Osteoblast (primary cell): ENCODE data around the gene KL. TPM values are rescaled to one million over a fixed set of nuclear protein-coding genes. Genes with fewer than 3 reads are reported as not detected.

Source experiments
- DNase-seq: peaks from one replicate; pipeline ENCODE4 v3.0.0; 2011; ENCODE audit warnings: low spot score, mixed read lengths; ENCODE audit not compliant: insufficient read length; ENCODE audit errors: missing footprints
- H2AFZ ChIP-seq: 2 replicates; pipeline ENCODE4 v1.6.0; 2011; ENCODE audit warnings: mild to moderate bottlenecking, low read length
- H3K27ac ChIP-seq: 2 replicates; pipeline ENCODE4 v1.5.1; 2011; ENCODE audit warnings: mild to moderate bottlenecking, low read depth, low read length, moderate library complexity
- H3K27me3 ChIP-seq: 2 replicates; pipeline ENCODE4 v1.6.0; 2012; ENCODE audit warnings: mild to moderate bottlenecking, control low read depth, inconsistent platforms, low read length, moderate library complexity; ENCODE audit not compliant: insufficient read depth
- H3K36me3 ChIP-seq: 2 replicates; pipeline ENCODE4 v1.5.1; 2011; ENCODE audit warnings: mild to moderate bottlenecking, low read length, control low read depth, moderate library complexity; ENCODE audit not compliant: insufficient read depth
- H3K4me1 ChIP-seq: 2 replicates; pipeline ENCODE4 v1.5.1; 2011; ENCODE audit warnings: mild to moderate bottlenecking, low read length, control low read depth, moderate library complexity; ENCODE audit not compliant: insufficient read depth
- H3K4me2 ChIP-seq: 2 replicates; pipeline ENCODE4 v1.6.0; 2011; ENCODE audit warnings: mild to moderate bottlenecking, low read length; ENCODE audit not compliant: insufficient read depth
- H3K4me3 ChIP-seq: fragments of 200-600 bp; sonication (generic); 3 replicates; pipeline ENCODE4 v1.5.1; 2012; ENCODE audit warnings: mild to moderate bottlenecking, low read length, inconsistent platforms; ENCODE audit not compliant: insufficient read depth
- H3K79me2 ChIP-seq: 2 replicates; pipeline ENCODE4 v1.6.0; 2012; ENCODE audit warnings: mild to moderate bottlenecking, low read length, control low read depth, inconsistent platforms; ENCODE audit not compliant: insufficient read depth
- H3K9me3 ChIP-seq: 2 replicates; pipeline ENCODE4 v1.5.1; 2011; ENCODE audit warnings: low read depth, low read length, control low read depth
- H4K20me1 ChIP-seq: 2 replicates; pipeline ENCODE4 v1.6.0; 2012; ENCODE audit warnings: mild to moderate bottlenecking, low read length, control low read depth; ENCODE audit not compliant: insufficient read depth
- CTCF ChIP-seq: IDR thresholded peaks from 2 replicates; pipeline ENCODE4 v1.5.1; 2011; ENCODE audit warnings: mild to moderate bottlenecking, low read depth, low read length, moderate library complexity; ENCODE audit errors: extremely low read depth
- total RNA-seq: library from RNA; depleted of rRNA; stranded (reverse); fragments of >200 nt; gene quantifications from 2 replicates; pipeline ENCODE4 v1.2.3, GENCODE V29; 2012

Gene KL
- total RNA-seq, 1 donor, result not detected

GRCh38 chr13:33109271-33109697 is 93.1 kb downstream of the KL start:
- peaks cover 53% of the 10 kb centered on the region for H3K4me1 ChIP-seq
- H3K9me3 ChIP-seq, result no peaks in the 10 kb centered on the region
- peak overlapping the region; percentile 82 for H3K27ac ChIP-seq
- H3K79me2 ChIP-seq, result peaks cover 8% of the 10 kb centered on the region
- H3K4me2 ChIP-seq, result no peak overlapping the region
- no peak overlapping the region for H3K4me3 ChIP-seq
- no peak for DNase-seq
- H2AFZ ChIP-seq, result no peak overlapping the region
- H4K20me1 ChIP-seq, result peaks cover 6% of the 10 kb centered on the region
- no peaks in the 10 kb centered on the region for H3K27me3 ChIP-seq
- no peak for TF ChIP-seq CTCF
- H3K36me3 ChIP-seq, result peaks cover 89% of the 10 kb centered on the region

- H3K27me3 ChIP-seq, result no peaks in the 10 kb centered on the region
- peak overlapping the region; percentile 82 for H3K27ac ChIP-seq
- no peak overlapping the region for H2AFZ ChIP-seq
- peaks cover 53% of the 10 kb centered on the region for H3K4me1 ChIP-seq
- no peak for DNase-seq
- no peak overlapping the region for H3K4me2 ChIP-seq
- H3K9me3 ChIP-seq, result no peaks in the 10 kb centered on the region
- peaks cover 6% of the 10 kb centered on the region for H4K20me1 ChIP-seq
- peaks cover 8% of the 10 kb centered on the region for H3K79me2 ChIP-seq
- peaks cover 89% of the 10 kb centered on the region for H3K36me3 ChIP-seq
- TF ChIP-seq CTCF, result peak; percentile 28
- H3K4me3 ChIP-seq, result no peak overlapping the region
These were observed 93.6 kb downstream of the KL start for GRCh38 chr13:33109801-33110200.

GRCh38 chr13:33110386-33110712 is 94.1 kb downstream of the KL start:
- peak overlapping the region; percentile 82 for H3K27ac ChIP-seq
- DNase-seq, result no peak
- H4K20me1 ChIP-seq, result peaks cover 6% of the 10 kb centered on the region
- no peak for TF ChIP-seq CTCF
- H3K79me2 ChIP-seq, result peaks cover 8% of the 10 kb centered on the region
- H3K36me3 ChIP-seq, result peaks cover 89% of the 10 kb centered on the region
- H3K4me3 ChIP-seq, result no peak overlapping the region
- H3K4me1 ChIP-seq, result peaks cover 53% of the 10 kb centered on the region
- H3K4me2 ChIP-seq, result peak overlapping the region; percentile 23
- no peaks in the 10 kb centered on the region for H3K27me3 ChIP-seq
- no peaks in the 10 kb centered on the region for H3K9me3 ChIP-seq
- no peak overlapping the region for H2AFZ ChIP-seq

- Histone ChIP-seq H3K9me3 (no peaks in the 10 kb centered on the region), H3K36me3 (peaks cover 89% of the 10 kb centered on the region), H3K4me2 (peak overlapping the region; percentile 23), H3K27ac (peak overlapping the region; percentile 82), H3K4me1 (peaks cover 53% of the 10 kb centered on the region), H3K27me3 (no peaks in the 10 kb centered on the region), H3K4me3 (no peak overlapping the region), H2AFZ (no peak overlapping the region), H4K20me1 (peaks cover 6% of the 10 kb centered on the region), H3K79me2 (peaks cover 8% of the 10 kb centered on the region)
- TF ChIP-seq CTCF, result no peak
- DNase-seq, result no peak
These were observed 94.6 kb downstream of the KL start for GRCh38 chr13:33110713-33111413.
